ENCODE measurements around the gene SKIC8.

GRCh38 chr15:78234515-78235040 lies 64.8 kb downstream of the SKIC8 start, which contains the start of gene ACSBG1:
- TF ChIP-seq CTCF (IDR thresholded peaks at IDR 0.05; ENCODE audit: low read length) (no peak), EZH2 (IDR thresholded peaks at IDR 0.05; ENCODE audit: borderline replicate concordance, low read length) (no peak)

Data from OCI-LY1 (cell line).